Activated naive CD8-positive, alpha-beta T cell treated with anti-CD3 and anti-CD28 coated beads, Interleukin-2, amount 10 ng/mL, durations not matched to agents 7 days and 5 days (primary cell): ENCODE results near the gene AMBRA1. TPM values are rescaled to one million over a fixed set of nuclear protein-coding genes. Genes with fewer than 3 reads are reported as not detected.
A peak's percentile ranks its signal among the peaks of the same experiment; 100 is the strongest.

Source experiments
- ATAC-seq: fragments of 150-1000 bp; cut with Tn5 transposase; one replicate; pipeline ENCODE4 v1.10.0; 2021; ENCODE audit warnings: low read depth, moderate library complexity
- POLR2A ChIA-PET: fragments of 350-600 bp; sonication (Branson Sonifier 250); formaldehyde crosslinking; loops from one replicate; lab custom pipeline; 2021; ENCODE audit warnings: antibody characterized with exemption; lab: Charles Lee
- DNase-seq: peaks from one replicate; pipeline ENCODE4 v3.0.0; 2021
- H3K27ac Mint-ChIP-seq: one replicate; pipeline ENCODE4 v1.8.0; 2022; ENCODE audit warnings: mild to moderate bottlenecking, mixed read lengths
- H3K27me3 Mint-ChIP-seq: one replicate; pipeline ENCODE4 v1.8.0; 2022; ENCODE audit warnings: mild to moderate bottlenecking, moderate library complexity, mixed read lengths
- H3K36me3 Mint-ChIP-seq: one replicate; pipeline ENCODE4 v1.8.0; 2021; ENCODE audit warnings: mild to moderate bottlenecking, mixed read lengths
- H3K4me1 Mint-ChIP-seq: one replicate; pipeline ENCODE4 v1.8.0; 2021; ENCODE audit warnings: mixed read lengths
- H3K4me3 Mint-ChIP-seq: one replicate; pipeline ENCODE4 v1.8.0; 2022; ENCODE audit warnings: mild to moderate bottlenecking, moderate library complexity, mixed read lengths
- H3K9me3 Mint-ChIP-seq: one replicate; pipeline ENCODE4 v1.8.0; 2021; ENCODE audit warnings: mixed read lengths
- total RNA-seq, 2 experiments: library from RNA; stranded (reverse); gene quantifications; one replicate each; pipeline ENCODE4 v1.2.3, GENCODE V29; 2021

The AMBRA1 gene
- total RNA-seq, 2 experiments from 2014 or later, result 39.1 to 40.5 TPM

GRCh38 chr11:46533396-46534100, 60.3 kb downstream of the AMBRA1 start:
- H3K9me3 Mint-ChIP-seq, result no peaks in the 10 kb centered on the region
- no peak for DNase-seq
- peaks cover 2% of the 10 kb centered on the region for H3K36me3 Mint-ChIP-seq
- no peak overlapping the region for H3K4me3 Mint-ChIP-seq
- ATAC-seq, result no peak
- H3K4me1 Mint-ChIP-seq, result peaks cover 20% of the 10 kb centered on the region
- no peak overlapping the region for H3K27ac Mint-ChIP-seq
- no peaks in the 10 kb centered on the region for H3K27me3 Mint-ChIP-seq
- POLR2A ChIA-PET, result no interaction called here

- Mint-ChIP-seq H3K27me3 (no peaks in the 10 kb centered on the region), H3K36me3 (peaks cover 8% of the 10 kb centered on the region), H3K9me3 (peaks cover 2% of the 10 kb centered on the region), H3K27ac (no peak overlapping the region), H3K4me3 (no peak overlapping the region), H3K4me1 (peaks cover 20% of the 10 kb centered on the region)
- POLR2A ChIA-PET, result no interaction called here
- DNase-seq (no peak), ATAC-seq (no peak)
These were observed 63.8 kb downstream of the AMBRA1 start for GRCh38 chr11:46529928-46530574.

GRCh38 chr11:46529095-46529905, 64.5 kb downstream of the AMBRA1 start:
- no peaks in the 10 kb centered on the region for H3K27me3 Mint-ChIP-seq
- H3K9me3 Mint-ChIP-seq, result peaks cover 2% of the 10 kb centered on the region
- DNase-seq (peak; percentile 62), ATAC-seq (peak; percentile 86)
- peaks cover 8% of the 10 kb centered on the region for H3K36me3 Mint-ChIP-seq
- POLR2A ChIA-PET, result no interaction called here
- no peak overlapping the region for H3K4me3 Mint-ChIP-seq
- peaks cover 20% of the 10 kb centered on the region for H3K4me1 Mint-ChIP-seq
- H3K27ac Mint-ChIP-seq, result no peak overlapping the region

- no peak for ATAC-seq
- Mint-ChIP-seq H3K4me1 (peaks cover 20% of the 10 kb centered on the region), H3K9me3 (peaks cover 2% of the 10 kb centered on the region), H3K27ac (no peak overlapping the region), H3K27me3 (no peaks in the 10 kb centered on the region), H3K36me3 (peaks cover 8% of the 10 kb centered on the region), H3K4me3 (no peak overlapping the region)
- POLR2A ChIA-PET, result no interaction called here
- no peak for DNase-seq
These were observed 65.3 kb downstream of the AMBRA1 start for GRCh38 chr11:46528445-46529094.

GRCh38 chr11:46527591-46528130, 66.2 kb downstream of the AMBRA1 start:
- H3K27ac Mint-ChIP-seq, result no peak overlapping the region
- H3K9me3 Mint-ChIP-seq, result peaks cover 2% of the 10 kb centered on the region
- peaks cover 8% of the 10 kb centered on the region for H3K36me3 Mint-ChIP-seq
- no peaks in the 10 kb centered on the region for H3K27me3 Mint-ChIP-seq
- DNase-seq (no peak), ATAC-seq (no peak)
- H3K4me1 Mint-ChIP-seq, result peaks cover 20% of the 10 kb centered on the region
- no peak overlapping the region for H3K4me3 Mint-ChIP-seq
- POLR2A ChIA-PET, result no interaction called here

- H3K4me1 Mint-ChIP-seq, result peaks cover 21% of the 10 kb centered on the region
- peaks cover 2% of the 10 kb centered on the region for H3K9me3 Mint-ChIP-seq
- H3K27me3 Mint-ChIP-seq, result no peaks in the 10 kb centered on the region
- no peak overlapping the region for H3K4me3 Mint-ChIP-seq
- H3K27ac Mint-ChIP-seq, result no peak overlapping the region
- ATAC-seq, result no peak
- POLR2A ChIA-PET, result no interaction called here
- peaks cover 8% of the 10 kb centered on the region for H3K36me3 Mint-ChIP-seq
- no peak for DNase-seq
These were observed 67.3 kb downstream of the AMBRA1 start for GRCh38 chr11:46526216-46527215.

GRCh38 chr11:46524201-46524770, 69.5 kb downstream of the AMBRA1 start:
- Mint-ChIP-seq H3K27ac (no peak overlapping the region), H3K4me3 (no peak overlapping the region), H3K36me3 (peaks cover 8% of the 10 kb centered on the region), H3K27me3 (no peaks in the 10 kb centered on the region), H3K9me3 (peaks cover 2% of the 10 kb centered on the region), H3K4me1 (peaks cover 19% of the 10 kb centered on the region)
- POLR2A ChIA-PET, result no interaction called here
- DNase-seq (no peak), ATAC-seq (no peak)

GRCh38 chr11:46523290-46523689, 70.5 kb downstream of the AMBRA1 start:
- no peaks in the 10 kb centered on the region for H3K27me3 Mint-ChIP-seq
- H3K9me3 Mint-ChIP-seq, result peaks cover 2% of the 10 kb centered on the region
- peaks cover 9% of the 10 kb centered on the region for H3K4me1 Mint-ChIP-seq
- POLR2A ChIA-PET, result interaction anchor here (0.6 kb wide), 1 partner anchor 616 kb away, joined by 6 read pairs; no protein-coding TSS in a partner anchor
- ATAC-seq (no peak), DNase-seq (no peak)
- H3K4me3 Mint-ChIP-seq, result no peak overlapping the region
- peaks cover 8% of the 10 kb centered on the region for H3K36me3 Mint-ChIP-seq
- H3K27ac Mint-ChIP-seq, result no peak overlapping the region

GRCh38 chr11:46522682-46523281, 71.0 kb downstream of the AMBRA1 start:
- peaks cover 8% of the 10 kb centered on the region for H3K4me1 Mint-ChIP-seq
- POLR2A ChIA-PET, result interaction anchor here (0.6 kb wide), 1 partner anchor 616 kb away, joined by 6 read pairs; no protein-coding TSS in a partner anchor
- ATAC-seq, result no peak
- H3K36me3 Mint-ChIP-seq, result peaks cover 8% of the 10 kb centered on the region
- no peak for DNase-seq
- H3K27me3 Mint-ChIP-seq, result no peaks in the 10 kb centered on the region
- H3K27ac Mint-ChIP-seq, result no peak overlapping the region
- H3K9me3 Mint-ChIP-seq, result peaks cover 2% of the 10 kb centered on the region
- H3K4me3 Mint-ChIP-seq, result no peak overlapping the region

- H3K36me3 Mint-ChIP-seq, result peaks cover 6% of the 10 kb centered on the region
- POLR2A ChIA-PET, result no interaction called here
- no peaks in the 10 kb centered on the region for H3K27me3 Mint-ChIP-seq
- no peak overlapping the region for H3K4me3 Mint-ChIP-seq
- H3K9me3 Mint-ChIP-seq, result peaks cover 2% of the 10 kb centered on the region
- no peak overlapping the region for H3K27ac Mint-ChIP-seq
- ATAC-seq (no peak), DNase-seq (no peak)
- peaks cover 6% of the 10 kb centered on the region for H3K4me1 Mint-ChIP-seq
These were observed 71.7 kb downstream of the AMBRA1 start for GRCh38 chr11:46521961-46522681.
